BE2C (cell line): ENCODE data around the gene SYNE1.

Experiments
- DNase-seq: peaks from one replicate; pipeline ENCODE4 v3.0.0-alpha.2; 2020
- H3K27me3 ChIP-seq: fragments of 250-450 bp; sonication (Bioruptor Pico); 2 replicates; pipeline ENCODE4 v1.5.1; 2020; ENCODE audit warnings: mild to moderate bottlenecking
- H3K36me3 ChIP-seq: fragments of 250-450 bp; sonication (Bioruptor Pico); 2 replicates; pipeline ENCODE4 v1.5.1; 2020; ENCODE audit warnings: mild to moderate bottlenecking
- H3K4me1 ChIP-seq: fragments of 250-450 bp; sonication (Bioruptor Pico); 2 replicates; pipeline ENCODE4 v1.5.1; 2020
- H3K4me3 ChIP-seq: 2 replicates; pipeline ENCODE4 v1.5.1; 2011; ENCODE audit warnings: low read depth, low read length
- H3K9me3 ChIP-seq: fragments of 250-450 bp; sonication (Bioruptor Pico); 2 replicates; pipeline ENCODE4 v1.5.1; 2020
- CTCF ChIP-seq: IDR thresholded peaks from 2 replicates; pipeline ENCODE4 v1.5.1; 2012; ENCODE audit warnings: mild to moderate bottlenecking, low read depth, low read length

Gene SYNE1

GRCh38 chr6:152372945-152373344, 264.2 kb downstream of the SYNE1 start:
- Histone ChIP-seq H3K27me3 (peaks cover 6% of the 10 kb centered on the region), H3K4me3 (no peak overlapping the region), H3K36me3 (no peaks in the 10 kb centered on the region), H3K9me3 (no peaks in the 10 kb centered on the region), H3K4me1 (no peaks in the 10 kb centered on the region)
- no peak for TF ChIP-seq CTCF
- DNase-seq = no peak

GRCh38 chr6:152371775-152372174, 265.4 kb downstream of the SYNE1 start:
- DNase-seq = no peak
- no peaks in the 10 kb centered on the region for H3K36me3 ChIP-seq
- H3K4me1 ChIP-seq = no peaks in the 10 kb centered on the region
- TF ChIP-seq CTCF = no peak
- H3K9me3 ChIP-seq = no peaks in the 10 kb centered on the region
- no peak overlapping the region for H3K4me3 ChIP-seq
- H3K27me3 ChIP-seq = peaks cover 11% of the 10 kb centered on the region

- no peaks in the 10 kb centered on the region for H3K36me3 ChIP-seq
- no peak for TF ChIP-seq CTCF
- DNase-seq = no peak
- no peak overlapping the region for H3K4me3 ChIP-seq
- H3K4me1 ChIP-seq = no peaks in the 10 kb centered on the region
- no peaks in the 10 kb centered on the region for H3K9me3 ChIP-seq
- peaks cover 11% of the 10 kb centered on the region for H3K27me3 ChIP-seq
These were observed 268.2 kb downstream of the SYNE1 start for GRCh38 chr6:152368751-152369624.

GRCh38 chr6:152364866-152365265, 272.3 kb downstream of the SYNE1 start:
- H3K27me3 ChIP-seq = peaks cover 11% of the 10 kb centered on the region
- no peaks in the 10 kb centered on the region for H3K36me3 ChIP-seq
- H3K4me1 ChIP-seq = no peaks in the 10 kb centered on the region
- TF ChIP-seq CTCF = no peak
- no peaks in the 10 kb centered on the region for H3K9me3 ChIP-seq
- H3K4me3 ChIP-seq = no peak overlapping the region
- no peak for DNase-seq

- no peaks in the 10 kb centered on the region for H3K4me1 ChIP-seq
- no peaks in the 10 kb centered on the region for H3K36me3 ChIP-seq
These were observed 277.1 kb downstream of the SYNE1 start for GRCh38 chr6:152360034-152360433.

More at GRCh38 chr6:152360034-152360433, 277.1 kb downstream of the SYNE1 start:
- no peak for DNase-seq
- H3K27me3 ChIP-seq = no peaks in the 10 kb centered on the region; the same call in 1 of the 2 replicates
- H3K4me3 ChIP-seq = no peak overlapping the region
- no peak for TF ChIP-seq CTCF
- H3K9me3 ChIP-seq = no peaks in the 10 kb centered on the region
